Mesenchymal stem cell (in vitro differentiated cells and primary cell): ENCODE data around the gene ACSM6.

Source experiments
- DNase-seq: peaks from one replicate; pipeline ENCODE4 v3.0.0-alpha.2; 2013
- H2AFZ ChIP-seq: one replicate; pipeline ENCODE4 v1.6.1; 2013; ENCODE audit warnings: low read depth, mild to moderate bottlenecking, control low read depth, inconsistent platforms, low read length, moderate library complexity
- H2AK5ac ChIP-seq: 2 replicates; pipeline ENCODE4 v1.6.1; 2013; ENCODE audit warnings: low read length, moderate library complexity, mild to moderate bottlenecking, inconsistent platforms; ENCODE audit not compliant: severe bottlenecking
- H2BK120ac ChIP-seq: one replicate; pipeline ENCODE4 v1.6.1; 2013; ENCODE audit warnings: low read depth, mild to moderate bottlenecking, inconsistent platforms, low read length, moderate library complexity
- H2BK12ac ChIP-seq, 2 experiments: one replicate each; pipeline ENCODE4 v1.6.1; 2013; ENCODE audit warnings: inconsistent platforms in 2 of 2, low read length in 2 of 2, mild to moderate bottlenecking in 2 of 2, moderate library complexity in 2 of 2, control low read depth in 1 of 2
- H2BK15ac ChIP-seq: one replicate; pipeline ENCODE4 v1.6.1; 2013; ENCODE audit warnings: mild to moderate bottlenecking, low read depth, inconsistent platforms; ENCODE audit not compliant: poor library complexity, severe bottlenecking
- H2BK5ac ChIP-seq: 2 replicates; pipeline ENCODE4 v1.6.1; 2013; ENCODE audit warnings: low read depth, mild to moderate bottlenecking, low read length, control low read depth, inconsistent platforms; ENCODE audit not compliant: poor library complexity, severe bottlenecking
- H3K14ac ChIP-seq, 2 experiments: one replicate each; pipeline ENCODE4 v1.6.1; 2013; ENCODE audit warnings: inconsistent platforms in 2 of 2, low read length in 2 of 2, control low read depth in 1 of 2, mild to moderate bottlenecking in 1 of 2, moderate library complexity in 1 of 2
- H3K18ac ChIP-seq, 2 experiments: one replicate each; pipeline ENCODE4 v1.6.1; 2013; ENCODE audit warnings: inconsistent platforms in 2 of 2, low read length in 2 of 2, control low read depth in 1 of 2, low read depth in 1 of 2, mild to moderate bottlenecking in 1 of 2
- H3K23ac ChIP-seq, 2 experiments: one replicate each; pipeline ENCODE4 v1.6.1; 2013; ENCODE audit warnings: inconsistent platforms in 2 of 2, low read length in 2 of 2, mild to moderate bottlenecking in 2 of 2, moderate library complexity in 2 of 2, control low read depth in 1 of 2
- H3K27ac ChIP-seq: 2 replicates; pipeline ENCODE4 v1.5.1; 2013; ENCODE audit warnings: mild to moderate bottlenecking, moderate library complexity, low read length, control low read depth, inconsistent platforms; ENCODE audit not compliant: poor library complexity, severe bottlenecking
- H3K27me3 ChIP-seq, 2 experiments: 2 replicates each; pipeline versions ENCODE4 v1.6.1 to v1.7.0; 2013; ENCODE audit warnings: low read length in 2 of 2, mild to moderate bottlenecking in 2 of 2, moderate library complexity in 2 of 2, control low read depth in 1 of 2, inconsistent platforms in 1 of 2; ENCODE audit not compliant: control insufficient read depth in 1 of 2, insufficient read depth in 1 of 2
- H3K36me3 ChIP-seq, 2 experiments: 2 replicates each; pipeline versions ENCODE4 v1.6.1 to v1.7.0; 2013; ENCODE audit warnings: low read length in 2 of 2, control low read depth in 1 of 2, inconsistent platforms in 1 of 2, low read depth in 1 of 2, mild to moderate bottlenecking in 1 of 2; ENCODE audit not compliant: insufficient read depth in 2 of 2, control insufficient read depth in 1 of 2
- H3K4ac ChIP-seq, 2 experiments: one replicate each; pipeline ENCODE4 v1.6.1; 2013; ENCODE audit warnings: inconsistent platforms in 2 of 2, low read length in 2 of 2, mild to moderate bottlenecking in 2 of 2, moderate library complexity in 2 of 2, control low read depth in 1 of 2, low read depth in 1 of 2
- H3K4me1 ChIP-seq: 2 replicates; pipeline ENCODE4 v1.6.1; 2013; ENCODE audit warnings: low read depth, low read length, control low read depth; ENCODE audit not compliant: control insufficient read depth, insufficient read depth
- H3K4me2 ChIP-seq: 2 replicates; pipeline ENCODE4 v1.6.1; 2013; ENCODE audit warnings: low read length, mild to moderate bottlenecking, inconsistent platforms; ENCODE audit not compliant: poor library complexity, severe bottlenecking
- H3K4me3 ChIP-seq, 2 experiments: 2 replicates each; pipeline versions ENCODE4 v1.5.1 to v1.7.0; 2013; ENCODE audit warnings: low read length in 2 of 2, mild to moderate bottlenecking in 2 of 2, control low read depth in 1 of 2, low read depth in 1 of 2; ENCODE audit not compliant: insufficient read depth in 1 of 2
- H3K79me1 ChIP-seq: replicated peaks from 2 replicates; pipeline ENCODE4 v1.6.1; 2013; ENCODE audit warnings: mild to moderate bottlenecking, control low read depth, low read length, inconsistent platforms; ENCODE audit not compliant: poor library complexity, severe bottlenecking
- H3K9ac ChIP-seq: 2 replicates; pipeline ENCODE4 v1.7.0; 2013; ENCODE audit warnings: mild to moderate bottlenecking, low read length, moderate library complexity
- H3K9me3 ChIP-seq: 2 replicates; pipeline ENCODE4 v1.7.0; 2013; ENCODE audit warnings: mild to moderate bottlenecking, low read length; ENCODE audit not compliant: control insufficient read depth
- H4K8ac ChIP-seq: one replicate; pipeline ENCODE4 v1.6.1; 2013; ENCODE audit warnings: inconsistent platforms, mild to moderate bottlenecking, low read length, moderate library complexity
- H4K91ac ChIP-seq: one replicate; pipeline ENCODE4 v1.6.1; 2013; ENCODE audit warnings: mild to moderate bottlenecking, low read length, inconsistent platforms
- WGBS: methylation state at CpG from one replicate; pipeline ENCODE4 v1.1.7; 2013; ENCODE audit warnings: mixed read lengths; 5-methylcytosine and 5-hydroxymethylcytosine counted together

Gene ACSM6

GRCh38 chr10:95263864-95264226 is 69.8 kb downstream of the ACSM6 start:
- no peak overlapping the region for H3K23ac ChIP-seq
- peak overlapping the region; percentile 86 for H2AK5ac ChIP-seq
- H3K4me3 ChIP-seq = no peak overlapping the region
- peak overlapping the region; percentile 57 for H2BK5ac ChIP-seq
- H2AFZ ChIP-seq = no peak overlapping the region
- H3K4me2 ChIP-seq = no peak overlapping the region
- peak overlapping the region; percentile 19 for H4K8ac ChIP-seq
- peaks cover 0 to 22% of the 10 kb centered on the region in 2 experiments for H3K36me3 ChIP-seq
- H3K79me1 ChIP-seq = peaks cover 14% of the 10 kb centered on the region
- H3K14ac ChIP-seq = no peak overlapping the region
- H3K9ac ChIP-seq = no peak overlapping the region
- no peak overlapping the region for H3K4ac ChIP-seq
- peak overlapping the region; percentile 18 for H2BK15ac ChIP-seq
- no peaks in the 10 kb centered on the region for H3K27me3 ChIP-seq
- H2BK120ac ChIP-seq = peak overlapping the region; percentile 42
- H3K9me3 ChIP-seq = no peaks in the 10 kb centered on the region
- no peak overlapping the region for H4K91ac ChIP-seq
- 94% methylated on average over 7 of the region's 7 CpGs for WGBS
- peak overlapping the region; percentile 8 for H3K27ac ChIP-seq
- H2BK12ac ChIP-seq = peak overlapping the region in 1 of 2 experiments; percentile 72
- peak overlapping the region; percentile 13 to 75 for H3K18ac ChIP-seq
- DNase-seq = no peak
- H3K4me1 ChIP-seq = peaks cover 29% of the 10 kb centered on the region

GRCh38 chr10:95264227-95265051 is 70.4 kb downstream of the ACSM6 start:
- Histone ChIP-seq H4K91ac (no peak overlapping the region), H4K8ac (no peak overlapping the region), H3K9me3 (no peaks in the 10 kb centered on the region), H2BK120ac (no peak overlapping the region), H3K23ac (no peak overlapping the region), H2BK5ac (peak overlapping the region; percentile 57), H3K4me1 (peaks cover 29% of the 10 kb centered on the region), H3K4me3 (no peak overlapping the region), H2BK15ac (peak overlapping the region; percentile 18), H3K14ac (no peak overlapping the region), H3K27ac (peak overlapping the region; percentile 8), H2BK12ac (no peak overlapping the region), H3K4ac (no peak overlapping the region), H2AFZ (no peak overlapping the region), H3K79me1 (peaks cover 14% of the 10 kb centered on the region), H2AK5ac (peak overlapping the region; percentile 86), H3K36me3 (peaks cover 0 to 22% of the 10 kb centered on the region in 2 experiments), H3K27me3 (no peaks in the 10 kb centered on the region), H3K18ac (peak overlapping the region in 1 of 2 experiments; percentile 65), H3K9ac (no peak overlapping the region), H3K4me2 (no peak overlapping the region)
- DNase-seq = no peak
- 82% methylated on average over 6 of the region's 6 CpGs for WGBS

- Histone ChIP-seq H2AFZ (no peak overlapping the region), H3K9ac (no peak overlapping the region), H3K23ac (no peak overlapping the region), H3K18ac (no peak overlapping the region), H4K91ac (no peak overlapping the region), H4K8ac (no peak overlapping the region), H3K4me2 (no peak overlapping the region), H3K27me3 (no peaks in the 10 kb centered on the region), H2AK5ac (no peak overlapping the region), H3K27ac (no peak overlapping the region), H3K4me3 (no peak overlapping the region), H3K9me3 (no peaks in the 10 kb centered on the region), H3K14ac (no peak overlapping the region), H2BK12ac (no peak overlapping the region), H3K79me1 (peaks cover 17% of the 10 kb centered on the region), H2BK120ac (no peak overlapping the region), H3K4me1 (peaks cover 25% of the 10 kb centered on the region), H2BK15ac (no peak overlapping the region), H3K4ac (no peak overlapping the region), H2BK5ac (no peak overlapping the region), H3K36me3 (peaks cover 0 to 20% of the 10 kb centered on the region in 2 experiments)
- DNase-seq = no peak
- 98% methylated on average over 8 of the region's 8 CpGs for WGBS
Observed at GRCh38 chr10:95265572-95265971, 71.5 kb downstream of the ACSM6 start.

GRCh38 chr10:95266674-95267095 is 72.6 kb downstream of the ACSM6 start:
- Histone ChIP-seq H4K91ac (no peak overlapping the region), H3K79me1 (peaks cover 20% of the 10 kb centered on the region), H3K23ac (no peak overlapping the region), H2AK5ac (peak overlapping the region; percentile 97), H2BK5ac (peak overlapping the region; percentile 83), H3K18ac (no peak overlapping the region), H3K27ac (peak overlapping the region; percentile 71), H2BK120ac (no peak overlapping the region), H3K9ac (peak overlapping the region; percentile 78), H3K14ac (no peak overlapping the region), H3K9me3 (no peaks in the 10 kb centered on the region), H2BK12ac (no peak overlapping the region), H3K27me3 (no peaks in the 10 kb centered on the region), H2AFZ (no peak overlapping the region), H3K36me3 (peaks cover 0 to 26% of the 10 kb centered on the region in 2 experiments), H4K8ac (no peak overlapping the region), H3K4ac (no peak overlapping the region), H3K4me1 (peaks cover 18% of the 10 kb centered on the region), H3K4me2 (no peak overlapping the region), H3K4me3 (no peak overlapping the region), H2BK15ac (no peak overlapping the region)
- no CpG with 5 or more reads among the region's 1 CpG for WGBS
- DNase-seq = peak; percentile 97
